CD4-positive, alpha-beta T cell treated with Interferon gamma for 1 hour (primary cell): Measurements from ENCODE around the gene PRKCE.

Source experiments
- DNase-seq: peaks from one replicate; pipeline ENCODE4 v3.0.0-alpha.2; 2020

Gene PRKCE

DNA sequence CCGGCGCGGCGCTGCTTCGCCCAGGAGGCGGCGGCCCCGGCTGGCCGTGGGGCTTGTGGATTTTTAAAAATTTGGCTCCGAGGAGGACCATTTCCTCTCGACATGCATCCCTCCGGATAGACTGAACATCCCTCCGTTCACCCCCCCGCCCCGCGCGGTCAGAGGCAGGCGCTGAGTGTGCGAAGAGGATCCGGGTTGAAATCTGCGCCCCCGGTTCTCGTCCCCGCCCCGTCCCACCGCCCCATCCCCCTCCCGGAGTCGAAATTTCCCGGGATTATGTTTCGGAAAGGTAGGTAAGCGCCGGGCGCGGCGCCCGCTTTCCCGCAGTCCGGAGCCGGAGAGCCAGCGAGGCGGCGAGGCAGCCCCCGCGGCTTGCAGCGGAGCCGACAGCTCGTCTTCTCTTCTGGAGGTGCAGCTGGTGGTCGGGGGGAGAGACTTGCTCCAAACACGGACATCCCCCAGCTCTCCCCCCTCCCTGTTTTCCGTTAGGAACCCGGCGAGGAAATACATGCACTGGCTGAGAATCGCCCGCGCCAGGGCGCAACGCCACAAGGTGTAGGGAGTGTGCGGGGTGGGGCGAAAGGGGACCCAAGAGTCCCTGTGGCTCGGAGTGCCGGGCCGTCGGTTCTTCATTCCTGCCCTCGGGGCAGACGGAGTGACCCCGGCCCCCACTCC is at the start of gene PRKCE:
Gene PRKCE, plus strand, starts transcription at position 261 of the 675 bp plus-strand sequence.
- DNase-seq = no peak

DNA sequence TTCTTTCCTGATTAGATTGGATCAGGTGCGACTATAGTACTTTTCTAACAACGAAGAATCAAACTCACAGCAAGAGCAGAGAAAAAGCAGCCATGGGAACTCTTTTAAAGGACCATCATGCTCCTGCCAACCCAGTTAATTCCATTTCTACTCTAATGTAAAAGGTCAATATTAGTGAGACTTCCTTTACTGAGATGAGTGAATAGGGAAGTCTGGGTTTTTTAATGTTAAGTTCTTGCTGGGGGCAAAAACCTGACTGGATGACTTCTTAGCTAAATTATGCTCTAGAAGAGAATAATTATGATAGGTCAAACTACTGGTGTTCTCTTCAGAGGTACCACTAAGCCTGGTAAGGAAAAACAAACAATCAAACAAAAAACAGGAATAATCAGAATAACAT is 48.9 kb upstream of the PRKCE start:
- no peak for DNase-seq

DNA sequence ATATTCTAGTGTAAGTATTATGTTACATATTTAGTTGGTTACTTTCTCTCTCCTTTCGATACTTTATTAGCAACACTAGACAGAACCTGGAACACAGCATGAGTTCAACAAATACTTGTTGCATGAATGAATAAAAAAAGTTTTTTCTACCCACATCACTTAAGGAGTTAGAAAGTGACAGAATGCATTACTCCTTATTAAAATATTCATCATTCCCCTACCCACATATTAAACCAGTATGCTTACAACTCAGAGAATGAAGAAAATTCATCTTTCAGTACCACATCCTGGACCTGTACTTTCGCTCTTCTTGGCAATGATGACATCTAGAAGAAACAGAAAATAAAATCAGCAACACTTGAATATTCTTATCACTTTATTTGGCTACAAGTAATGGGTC is 46.4 kb upstream of the PRKCE start:
- no peak for DNase-seq

DNA sequence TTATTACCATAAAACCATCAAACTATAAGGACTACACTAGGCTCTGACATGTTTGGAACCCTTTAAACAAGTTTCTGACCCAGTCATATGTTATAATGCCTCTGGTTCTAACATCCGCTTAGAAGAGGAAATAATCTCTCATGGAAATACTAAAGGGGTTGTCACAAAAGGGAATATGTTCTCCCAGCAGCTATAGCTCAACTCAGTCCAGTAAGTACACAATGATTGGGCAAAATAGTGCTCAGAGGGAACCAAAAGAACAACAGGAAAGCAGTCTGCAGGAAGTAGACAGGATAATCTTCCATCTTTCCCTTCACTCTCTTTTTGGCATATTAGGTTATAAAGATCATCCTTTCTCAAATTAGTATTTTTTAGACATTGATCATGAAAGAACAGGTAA is 44.7 kb upstream of the PRKCE start:
- no peak for DNase-seq

DNA sequence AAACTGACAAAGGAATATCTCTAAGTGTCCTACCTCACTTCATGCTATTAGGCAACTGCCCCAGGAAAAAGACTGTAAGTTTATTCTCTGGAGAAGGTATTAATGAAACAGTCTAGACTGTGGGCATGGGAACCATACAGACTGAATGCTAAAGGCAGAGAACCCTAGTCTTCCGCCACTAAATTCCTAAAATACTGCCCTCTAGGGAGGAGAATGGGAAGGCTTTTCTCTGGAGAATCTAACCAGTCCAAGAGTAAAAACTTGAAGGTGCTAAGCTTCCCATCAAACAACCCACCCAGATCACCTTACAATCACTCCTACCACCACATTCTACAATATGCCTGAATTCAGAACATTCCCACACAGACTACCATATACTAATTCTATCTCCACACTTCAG is 43.8 kb upstream of the PRKCE start:
- no peak for DNase-seq

DNA sequence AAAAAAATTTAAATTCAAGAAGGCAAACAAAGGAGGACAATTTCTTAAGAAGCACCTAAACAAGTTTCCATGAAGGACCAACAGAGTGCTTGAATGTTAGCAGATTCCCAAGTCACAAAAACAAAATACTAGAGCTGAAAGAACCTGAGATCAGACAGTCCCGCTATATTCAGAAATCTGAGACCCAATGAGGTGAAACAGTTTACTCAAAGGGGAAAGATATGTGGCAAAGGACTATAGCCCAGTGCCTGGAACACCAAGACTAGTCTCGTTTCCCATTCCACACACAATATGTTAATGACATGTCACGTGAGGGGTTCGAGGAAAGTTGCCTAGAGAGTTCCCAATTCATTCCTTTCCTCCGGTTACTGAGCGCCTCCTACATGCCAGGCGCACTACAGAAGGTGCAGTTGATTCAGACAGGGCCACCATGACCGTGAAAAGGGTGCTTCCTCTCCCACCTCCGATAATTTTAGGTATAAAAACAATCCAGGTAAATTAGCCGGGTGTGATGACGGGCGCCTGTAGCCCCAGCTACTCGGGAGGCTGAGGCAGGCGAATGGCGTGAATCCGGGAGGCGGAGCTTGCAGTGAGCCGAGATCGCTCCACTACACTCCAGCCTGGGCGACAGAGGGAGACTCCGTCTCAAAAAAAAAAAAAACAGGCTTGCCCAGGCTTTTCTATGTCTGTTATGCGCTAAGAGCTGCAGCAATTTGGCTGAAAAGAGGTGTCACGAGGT is 41.0 kb upstream of the PRKCE start:
- DNase-seq = peak; percentile 45

DNA sequence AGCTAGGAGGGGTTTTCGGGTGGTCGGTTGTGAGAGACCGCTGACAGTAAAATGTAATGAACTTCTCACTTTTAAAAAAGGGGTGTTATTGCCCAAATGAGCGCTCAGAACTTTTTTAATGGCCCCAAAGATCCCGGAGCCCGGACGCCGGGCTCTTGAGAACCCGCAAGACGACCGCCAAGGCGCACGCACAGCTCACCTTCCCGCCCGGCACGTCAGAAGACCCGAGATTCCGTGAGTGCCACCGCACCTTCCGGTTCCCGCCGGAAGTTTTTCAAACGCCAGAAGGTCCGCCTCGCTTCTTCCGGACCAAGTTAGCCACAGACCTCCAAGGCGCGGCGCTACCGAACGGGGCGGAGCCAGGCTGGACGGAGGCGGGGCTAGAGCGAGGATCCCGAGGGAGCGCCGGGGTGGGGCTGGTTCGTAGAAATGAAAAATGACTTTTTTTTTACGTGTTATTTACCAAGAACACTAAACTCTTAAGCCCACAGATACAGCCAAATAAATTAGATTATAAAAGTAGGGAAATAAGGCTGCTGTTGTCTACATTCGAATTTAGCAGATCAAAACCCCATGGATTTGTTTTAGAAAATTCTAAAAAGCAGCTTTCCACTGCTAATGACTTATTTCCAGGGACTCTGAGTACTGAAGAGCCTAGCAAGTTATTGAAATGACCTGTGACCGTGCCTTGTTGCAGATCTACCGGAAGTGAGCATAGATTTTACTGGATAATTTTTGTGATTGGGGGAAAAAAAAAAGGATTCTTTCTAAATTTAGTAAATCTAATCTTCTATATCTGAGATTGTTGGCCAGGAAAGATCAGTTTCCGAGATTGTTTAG is 40.2 kb upstream of the PRKCE start, which contains the start of gene SRBD1:
Gene SRBD1, minus strand, starts transcription at position 248 of the 840 bp plus-strand sequence. CDS start 5,826 bp downstream, outside the sequence.
- DNase-seq = peak; percentile 88

DNA sequence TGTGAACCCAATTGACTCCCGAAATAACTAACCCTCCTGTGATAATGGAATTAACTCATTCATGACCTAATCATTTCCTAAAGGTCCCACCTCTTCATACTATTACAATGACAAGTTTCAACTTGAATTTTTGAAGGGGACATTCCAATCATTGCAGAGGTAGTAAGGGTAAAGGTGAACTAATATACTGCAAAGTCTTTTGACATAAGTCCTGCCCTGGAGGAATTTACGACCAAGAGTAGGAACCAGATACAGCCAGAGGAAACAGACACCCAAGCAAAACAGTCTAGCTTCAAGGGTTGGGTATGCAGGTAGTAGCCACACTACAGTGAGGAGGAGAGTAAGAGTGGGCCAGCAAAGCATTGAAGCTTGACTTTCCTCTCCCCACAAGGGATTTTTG is 39.2 kb upstream of the PRKCE start:
- DNase-seq = no peak

DNA sequence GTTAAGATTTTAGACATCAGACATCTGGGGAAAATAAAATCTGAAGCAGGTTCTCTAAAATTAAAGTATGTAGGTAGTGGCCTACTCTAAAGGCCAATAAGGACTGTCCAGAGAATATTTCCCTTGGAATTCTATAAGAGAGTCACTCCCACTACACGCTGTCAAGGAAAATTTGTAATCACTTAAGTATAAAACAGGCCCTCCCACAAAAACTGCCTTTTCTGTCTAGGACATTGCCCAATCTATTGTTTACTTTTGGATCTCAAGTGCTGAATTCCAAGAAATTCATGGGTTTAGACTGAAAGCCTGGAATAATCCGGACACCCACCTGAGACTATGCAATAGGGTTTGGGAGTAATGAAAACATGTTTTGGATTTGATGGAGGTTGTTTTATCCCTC is 38.7 kb upstream of the PRKCE start:
- no peak for DNase-seq

DNA sequence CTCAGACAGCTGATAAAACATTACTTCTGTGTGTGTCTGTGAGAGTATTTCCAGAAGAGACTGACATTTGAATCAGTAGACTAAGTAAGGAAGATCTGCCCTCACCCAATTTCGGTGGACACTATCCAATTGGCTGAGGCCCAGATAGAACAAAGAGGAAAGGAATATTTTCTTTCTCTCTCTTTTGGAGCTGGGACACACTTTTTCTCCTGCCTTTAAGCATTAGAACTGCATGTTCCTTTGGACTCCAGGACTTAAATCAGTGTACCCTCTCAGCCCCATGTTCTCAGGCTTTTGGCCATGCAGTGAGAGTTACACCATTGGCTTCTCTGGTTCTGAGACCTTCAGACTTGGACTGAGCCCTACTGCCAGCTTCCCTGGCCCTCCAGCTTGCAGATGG is 37.1 kb upstream of the PRKCE start:
- no peak for DNase-seq

DNA sequence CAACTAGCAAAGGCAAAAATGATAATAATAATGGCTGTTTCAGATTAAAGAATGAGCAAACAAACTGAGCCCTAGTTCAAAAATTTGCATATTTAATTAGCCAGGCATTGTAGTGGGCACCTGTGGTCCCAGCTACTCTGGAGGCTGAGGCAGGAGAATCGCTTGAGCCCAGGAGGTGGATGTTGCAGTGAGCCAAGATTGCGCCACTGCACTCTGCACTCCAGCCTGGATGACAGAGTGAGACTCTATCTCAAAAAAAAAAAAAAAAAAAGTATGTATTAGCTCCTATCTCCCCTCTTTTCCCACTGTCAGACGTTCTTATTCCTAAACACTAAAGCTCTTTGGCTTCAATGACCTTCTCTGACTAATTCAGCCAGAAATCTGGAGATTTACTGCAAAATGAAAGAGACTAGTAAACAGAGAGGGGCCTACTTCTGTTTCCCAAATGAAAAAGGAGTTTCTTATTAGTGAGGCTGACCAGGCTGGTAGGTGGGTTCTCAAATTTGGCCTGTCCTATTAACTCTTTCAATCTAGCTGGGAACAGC is 36.5 kb upstream of the PRKCE start:
- DNase-seq = no peak

DNA sequence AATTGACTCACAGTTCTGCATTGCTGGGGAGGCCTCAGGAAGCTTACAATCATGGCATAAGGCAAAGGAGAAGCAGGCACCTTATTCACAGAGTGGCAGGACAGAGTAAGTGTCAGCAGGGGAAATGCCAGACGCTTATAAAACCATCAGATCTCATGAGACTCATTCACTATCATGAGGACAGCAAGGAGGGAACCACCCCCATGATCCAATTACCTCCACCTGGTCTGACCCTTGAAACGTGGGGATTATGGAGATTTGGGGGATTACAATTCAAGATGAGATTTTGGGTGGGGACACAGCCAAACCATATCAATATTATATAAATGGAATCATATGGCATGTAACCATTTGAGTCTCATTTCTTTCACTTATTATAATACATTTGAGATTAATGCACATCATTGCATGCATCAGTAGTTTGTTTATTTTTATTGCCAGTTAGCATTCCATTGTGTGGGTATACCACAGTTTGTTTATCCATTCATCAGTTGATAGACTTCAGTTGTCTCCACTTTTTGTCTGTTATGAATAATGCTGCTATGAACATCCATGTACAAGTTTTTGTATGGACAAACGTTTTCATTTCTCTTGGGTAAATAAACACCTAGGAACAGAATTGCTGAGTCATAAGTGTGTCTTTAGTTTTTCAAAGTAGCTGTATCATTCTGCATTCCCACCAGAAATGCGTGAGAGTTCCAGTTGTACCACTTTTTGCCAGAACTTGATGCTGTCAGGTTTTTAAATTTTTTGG is 34.6 kb upstream of the PRKCE start:
- DNase-seq = no peak

DNA sequence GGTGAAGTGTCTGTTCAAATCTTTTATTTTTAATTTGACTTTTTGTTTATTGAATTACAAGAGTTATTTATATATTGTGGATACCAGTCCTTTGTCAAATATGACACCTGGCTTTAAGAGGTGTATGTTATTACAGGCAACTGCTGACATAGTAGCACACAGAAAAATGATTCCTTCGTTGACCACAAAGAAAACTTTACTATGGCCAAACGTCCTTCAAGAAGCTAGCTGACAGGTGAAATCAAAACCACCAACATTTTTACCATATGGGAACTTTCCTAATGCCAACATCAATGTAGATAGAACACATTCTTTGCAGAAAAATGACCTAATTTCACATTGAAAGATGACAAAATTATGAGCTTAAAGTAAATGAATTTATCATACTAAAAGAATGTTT is 34.0 kb upstream of the PRKCE start:
- no peak for DNase-seq

DNA sequence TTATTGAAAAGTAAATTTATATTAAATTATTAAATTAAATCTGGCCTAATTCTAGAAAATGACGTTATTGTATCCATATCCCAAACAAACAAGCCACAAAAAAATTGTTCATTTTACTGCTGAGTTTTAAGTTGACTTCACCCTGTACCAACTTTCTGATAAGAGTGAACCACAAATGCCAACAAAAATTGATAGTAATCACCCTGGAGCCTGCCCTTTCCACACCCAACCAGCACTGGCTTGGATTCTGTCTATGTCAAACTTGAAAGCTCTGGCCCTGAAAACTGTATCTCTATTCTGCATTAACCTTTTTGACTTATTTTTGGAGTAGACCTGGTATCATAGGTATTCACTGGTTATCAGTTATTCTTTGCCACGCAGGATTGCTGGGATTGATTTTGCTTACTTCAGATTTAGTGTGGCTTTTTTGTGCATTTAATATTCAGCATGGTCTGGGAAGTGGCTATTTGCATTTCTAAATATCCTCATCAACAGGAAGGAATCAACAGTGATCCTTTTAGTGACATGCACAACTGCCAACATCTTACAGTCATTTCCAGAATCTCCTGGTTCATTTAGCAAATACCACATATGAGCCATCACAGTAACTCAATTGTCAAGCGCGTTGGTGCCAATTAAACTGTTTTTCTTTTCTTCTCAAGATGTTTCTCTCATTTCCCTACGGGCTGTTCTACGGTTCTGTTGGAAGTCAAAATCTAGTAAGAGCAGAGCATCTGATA is 29.0 kb upstream of the PRKCE start:
- no peak for DNase-seq

DNA sequence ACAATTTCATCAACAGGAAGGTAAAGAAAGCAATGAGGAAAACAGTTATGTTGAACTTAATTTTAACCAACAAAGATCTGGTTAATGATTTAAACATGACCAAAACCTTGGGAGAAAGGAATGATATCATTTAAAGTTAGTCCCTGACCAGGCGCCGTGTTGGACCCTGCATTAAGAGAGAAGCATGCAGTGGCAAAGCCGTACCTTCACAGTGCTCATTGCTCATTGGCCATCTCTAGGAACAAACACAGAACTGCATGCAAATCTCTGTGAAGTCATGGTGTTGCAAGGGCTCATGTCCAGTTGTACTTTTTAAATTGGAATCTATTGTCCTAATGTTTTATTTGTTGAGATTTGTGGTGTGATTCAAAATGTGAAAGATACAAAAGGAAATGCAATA is 28.4 kb upstream of the PRKCE start:
- no peak for DNase-seq

DNA sequence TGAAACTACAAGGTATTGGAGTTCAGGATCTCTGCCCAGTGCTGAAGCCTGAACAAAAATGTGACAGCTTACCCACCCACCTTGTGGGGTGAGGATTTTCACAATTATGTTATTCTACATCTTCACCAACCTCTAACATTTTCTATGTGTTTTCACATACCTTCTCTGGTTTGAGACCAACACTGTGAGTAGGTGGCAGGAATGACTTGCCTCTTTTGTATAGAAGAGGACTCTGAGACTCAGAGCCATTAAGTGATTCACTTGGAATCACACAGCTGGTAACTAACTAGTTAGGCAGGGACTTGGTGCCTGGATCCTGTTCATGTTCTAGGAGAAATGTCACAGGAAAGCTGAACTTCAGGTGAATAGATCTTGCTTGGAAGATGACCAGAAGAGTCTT is 25.7 kb upstream of the PRKCE start:
- DNase-seq = no peak

DNA sequence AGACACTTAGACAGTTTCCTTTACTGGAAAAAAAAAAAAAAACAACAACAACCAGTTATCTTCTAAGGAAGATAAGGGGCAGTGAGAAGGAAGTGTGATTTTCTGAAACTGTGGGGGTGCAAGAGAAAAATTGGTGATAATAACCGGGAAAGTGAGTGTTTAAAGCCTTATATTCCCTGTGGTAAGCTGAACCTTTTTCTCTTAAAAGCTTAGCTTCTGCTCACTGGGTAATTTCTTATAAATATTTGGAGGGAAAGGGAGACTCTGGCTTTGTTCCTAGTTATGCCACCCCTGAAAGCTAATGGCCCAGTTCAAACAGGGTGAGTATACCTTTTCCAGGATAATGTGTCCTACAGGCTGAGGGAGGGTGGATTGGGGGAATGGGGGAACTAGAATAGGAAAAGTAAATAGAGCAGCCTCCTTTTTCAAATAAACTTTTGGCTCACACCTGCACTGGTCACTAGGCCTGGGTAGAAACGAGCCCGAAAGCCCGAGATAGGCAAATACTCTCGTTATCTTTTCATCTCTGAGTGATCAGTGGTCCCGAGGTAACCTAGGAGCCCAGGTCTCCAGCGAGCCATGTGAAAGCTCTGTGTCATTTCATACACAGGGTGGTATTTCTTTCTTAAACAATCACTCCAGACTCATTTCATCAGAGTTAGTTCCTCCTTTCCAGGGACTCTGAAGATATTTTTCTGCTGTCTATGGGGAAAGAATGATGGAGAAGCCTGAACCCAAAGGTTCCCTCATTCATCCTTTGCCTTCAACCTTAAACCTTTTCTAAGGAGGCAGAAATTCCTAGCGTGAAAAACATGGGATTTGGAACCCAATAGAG is 24.9 kb upstream of the PRKCE start:
- no peak for DNase-seq

DNA sequence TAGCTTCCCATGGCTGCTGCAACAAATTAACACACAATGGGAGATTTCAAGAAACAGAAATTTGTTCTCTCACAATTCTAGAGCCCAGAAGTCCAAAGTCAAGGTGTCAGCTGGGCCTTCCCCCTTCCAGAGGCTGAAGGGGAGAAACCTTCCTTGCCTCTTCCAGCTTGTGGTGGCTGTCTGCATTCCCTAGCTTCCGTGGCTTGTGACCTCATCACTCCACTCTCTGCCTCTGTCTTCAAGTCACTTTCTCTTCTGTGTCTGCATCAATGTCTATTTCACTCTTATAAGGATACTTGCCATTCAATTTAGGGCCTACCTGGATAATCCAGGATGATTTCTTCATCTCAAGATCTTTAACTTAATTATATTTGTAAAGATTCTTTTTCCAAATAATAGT is 23.6 kb upstream of the PRKCE start:
- DNase-seq = no peak

DNA sequence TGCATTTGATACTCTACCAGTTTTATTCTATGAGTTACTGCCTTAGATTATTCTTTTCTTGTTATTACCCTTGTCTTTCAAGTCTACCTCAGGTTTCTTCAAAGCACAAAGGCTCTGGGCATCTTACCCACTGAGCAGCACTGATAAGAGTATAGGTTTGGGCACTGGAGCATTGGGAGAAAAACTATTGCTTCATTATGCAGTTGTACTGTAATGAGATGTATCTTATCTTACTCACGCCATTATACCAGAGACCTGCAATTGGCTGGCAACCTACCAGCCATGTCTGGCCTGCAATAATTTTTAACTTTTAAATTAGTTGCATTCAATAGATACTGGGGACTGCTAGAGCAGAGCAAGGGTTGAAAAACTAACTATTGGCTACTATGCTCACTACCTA is 21.5 kb upstream of the PRKCE start:
- no peak for DNase-seq

DNA sequence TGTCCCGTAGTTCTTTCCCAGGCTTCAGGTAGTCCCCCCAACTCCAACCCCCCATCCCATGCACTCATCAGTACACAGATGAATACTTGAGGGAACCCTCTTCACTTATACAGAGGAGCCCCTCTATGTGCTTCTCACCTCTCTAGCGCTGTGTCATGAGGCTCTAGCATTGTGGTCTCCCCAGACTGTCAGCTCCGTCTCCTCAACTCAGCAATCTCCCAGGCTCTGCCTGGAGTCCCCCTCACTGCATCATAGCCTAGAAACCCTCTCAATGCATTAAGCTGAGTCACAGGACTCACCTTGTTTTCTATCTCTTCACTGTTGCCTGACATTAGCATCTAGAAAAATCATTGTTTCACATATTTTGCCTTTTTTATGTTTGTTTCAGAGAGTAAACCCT is 20.2 kb upstream of the PRKCE start:
- DNase-seq = no peak

DNA sequence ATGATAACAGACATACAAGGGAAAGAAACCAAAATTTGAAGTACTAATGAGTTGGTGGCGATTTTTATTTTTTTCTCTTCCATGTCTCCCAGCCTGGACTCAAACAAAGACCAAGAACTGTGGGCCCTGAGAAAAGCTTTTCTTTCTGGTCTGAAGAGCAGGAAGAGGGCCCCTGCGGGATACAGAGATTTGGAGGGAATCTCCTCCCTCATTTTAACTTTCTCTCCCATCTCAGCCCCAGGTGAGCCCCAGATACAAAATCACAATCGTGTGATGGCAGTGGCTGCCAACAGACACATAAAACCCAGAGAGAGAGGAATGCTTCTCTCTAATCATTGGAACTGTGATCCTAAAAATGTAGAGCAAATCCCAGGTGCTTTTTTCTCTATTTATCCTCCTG is 19.5 kb upstream of the PRKCE start:
- DNase-seq = no peak
